Peyer's patch (tissue), 4 donors: ENCODE results near the gene TMSB15C.

ENCODE experiments used
- POLR2A ChIP-seq, 2 donors: fragments of 450-650 bp; IDR thresholded peaks; one replicate each; pipeline ENCODE4 v1.5.1; 2017; ENCODE audit warnings: antibody characterized with exemption in 2 of 2, mild to moderate bottlenecking in 2 of 2, moderate library complexity in 2 of 2
- TF ChIP-seq, protein P1 (sequence below), 6 experiments: fragments of 450-650 bp in 4 of 6; fragments of 200-600 bp in 2 of 6; sonication (generic) in 1 of 6; IDR thresholded peaks; one replicate each; pipeline ENCODE4 v1.5.1; 2017 to 2019; ENCODE audit warnings: antibody characterized with exemption in 6 of 6, mild to moderate bottlenecking in 3 of 6, moderate library complexity in 1 of 6

DNA sequence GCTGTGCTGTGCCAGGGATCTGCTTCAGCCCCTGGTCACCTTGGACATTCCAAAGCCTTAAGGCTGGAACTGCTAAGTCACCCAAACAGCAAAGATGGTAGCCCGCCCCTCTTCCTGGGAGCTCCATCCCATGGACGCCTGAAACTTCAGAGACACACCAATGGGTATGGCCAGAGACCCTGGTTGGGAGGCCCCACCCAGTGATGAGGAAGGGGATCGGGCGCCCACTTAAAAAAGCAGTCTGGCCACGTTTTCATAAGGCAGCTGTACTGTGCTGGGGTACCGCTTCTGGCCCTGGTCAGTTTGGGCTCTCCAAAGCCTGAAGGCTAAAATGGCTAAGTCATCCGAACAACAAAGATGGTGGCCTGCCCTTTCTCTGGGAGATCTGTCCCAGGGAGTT lies 9.4 kb upstream of the TMSB15C start:
- TF ChIP-seq, protein P1, sequence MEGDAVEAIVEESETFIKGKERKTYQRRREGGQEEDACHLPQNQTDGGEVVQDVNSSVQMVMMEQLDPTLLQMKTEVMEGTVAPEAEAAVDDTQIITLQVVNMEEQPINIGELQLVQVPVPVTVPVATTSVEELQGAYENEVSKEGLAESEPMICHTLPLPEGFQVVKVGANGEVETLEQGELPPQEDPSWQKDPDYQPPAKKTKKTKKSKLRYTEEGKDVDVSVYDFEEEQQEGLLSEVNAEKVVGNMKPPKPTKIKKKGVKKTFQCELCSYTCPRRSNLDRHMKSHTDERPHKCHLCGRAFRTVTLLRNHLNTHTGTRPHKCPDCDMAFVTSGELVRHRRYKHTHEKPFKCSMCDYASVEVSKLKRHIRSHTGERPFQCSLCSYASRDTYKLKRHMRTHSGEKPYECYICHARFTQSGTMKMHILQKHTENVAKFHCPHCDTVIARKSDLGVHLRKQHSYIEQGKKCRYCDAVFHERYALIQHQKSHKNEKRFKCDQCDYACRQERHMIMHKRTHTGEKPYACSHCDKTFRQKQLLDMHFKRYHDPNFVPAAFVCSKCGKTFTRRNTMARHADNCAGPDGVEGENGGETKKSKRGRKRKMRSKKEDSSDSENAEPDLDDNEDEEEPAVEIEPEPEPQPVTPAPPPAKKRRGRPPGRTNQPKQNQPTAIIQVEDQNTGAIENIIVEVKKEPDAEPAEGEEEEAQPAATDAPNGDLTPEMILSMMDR (IDR thresholded peaks at IDR 0.05): no peak
- TF ChIP-seq POLR2A (IDR thresholded peaks at IDR 0.05): no peak
